Kidney tubule cell (primary cell): ENCODE data around the gene EXOC4.
A peak's percentile ranks its signal among the peaks of the same experiment; 100 is the strongest.

Experiments used
- DNase-seq: peaks from one replicate; pipeline ENCODE4 v3.0.0-alpha.2; 2018; ENCODE audit warnings: low spot score

The EXOC4 gene

DNA sequence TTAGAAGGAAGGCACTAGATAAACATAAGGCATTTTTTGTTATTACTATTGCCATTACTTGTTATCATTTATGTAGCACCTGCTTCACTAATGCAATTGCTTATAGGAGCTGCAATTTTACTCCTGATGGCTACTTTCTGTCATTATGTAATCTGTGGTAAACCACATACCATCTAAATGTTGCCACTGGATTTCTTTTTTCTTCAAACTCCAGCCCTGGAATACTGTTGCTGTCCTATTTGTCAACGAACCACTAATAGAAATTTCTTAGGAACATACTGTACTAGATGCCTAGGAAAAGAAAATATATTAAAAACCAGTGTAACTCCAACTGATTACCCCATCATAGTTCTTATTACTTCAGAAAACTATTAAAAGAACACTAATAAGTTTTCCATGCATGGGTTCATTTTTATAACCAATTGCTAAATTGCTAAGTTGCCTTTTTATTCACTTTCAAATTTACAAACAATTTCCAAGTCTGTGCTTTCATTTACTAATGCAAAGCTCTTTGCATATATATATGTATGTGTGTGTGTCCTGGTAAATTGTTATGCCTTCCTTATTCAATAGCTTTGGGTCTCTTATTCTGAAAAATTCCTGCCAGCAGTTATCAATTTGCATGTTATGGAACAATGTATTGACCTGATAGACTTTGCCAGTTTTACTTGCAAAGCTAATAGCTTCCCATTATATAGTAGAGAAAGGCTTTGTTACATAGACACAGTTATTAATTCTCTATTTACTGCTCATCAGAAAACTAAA lies 287.4 kb downstream of the EXOC4 start:
- no peak for DNase-seq

DNA sequence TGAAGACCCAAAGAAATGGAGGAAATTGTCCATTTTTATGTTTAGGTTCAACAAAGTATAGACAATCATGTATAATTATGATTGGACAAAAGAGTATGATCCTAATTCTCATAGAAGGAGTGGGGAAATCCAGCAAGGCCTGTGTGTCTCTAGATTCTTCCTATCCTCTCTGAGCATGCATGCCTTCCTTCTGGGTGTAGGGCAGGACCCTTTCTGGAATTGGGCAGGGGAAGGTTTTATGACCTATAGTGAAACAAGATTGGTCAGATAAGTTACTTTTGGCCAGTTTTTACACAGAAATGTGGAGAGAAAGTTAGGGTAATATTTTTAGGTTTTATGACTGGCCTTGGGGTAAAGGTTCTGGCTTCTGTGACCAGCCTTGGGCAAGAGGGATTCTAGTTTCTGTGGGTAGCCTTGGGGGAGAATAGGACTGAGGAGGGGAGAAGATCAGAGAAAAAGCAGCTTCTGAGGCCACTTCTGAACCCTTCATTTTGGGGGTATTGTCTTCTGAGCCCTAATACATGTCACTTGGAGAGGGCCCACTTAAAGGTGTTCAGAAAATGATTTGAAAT lies 289.4 kb downstream of the EXOC4 start:
- no peak for DNase-seq

DNA sequence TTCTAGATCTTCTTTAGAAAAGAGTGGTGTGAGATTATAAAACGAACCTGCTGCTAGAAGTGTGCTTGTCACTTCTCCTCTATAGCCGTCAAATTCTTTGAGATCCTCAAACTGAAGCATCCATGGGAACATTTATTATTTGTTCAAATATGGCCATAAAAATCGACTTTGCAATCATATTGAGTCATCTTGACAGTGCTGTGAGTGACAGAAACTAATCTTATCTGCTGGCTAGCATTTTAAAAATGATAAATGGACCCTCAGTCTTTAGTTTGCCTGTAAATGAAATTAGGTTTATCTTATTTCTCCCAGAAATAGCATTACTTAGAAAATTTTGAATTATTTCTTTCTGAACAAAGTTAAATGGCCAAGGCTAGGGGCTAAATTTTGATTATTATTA lies 290.8 kb downstream of the EXOC4 start:
- no peak for DNase-seq

DNA sequence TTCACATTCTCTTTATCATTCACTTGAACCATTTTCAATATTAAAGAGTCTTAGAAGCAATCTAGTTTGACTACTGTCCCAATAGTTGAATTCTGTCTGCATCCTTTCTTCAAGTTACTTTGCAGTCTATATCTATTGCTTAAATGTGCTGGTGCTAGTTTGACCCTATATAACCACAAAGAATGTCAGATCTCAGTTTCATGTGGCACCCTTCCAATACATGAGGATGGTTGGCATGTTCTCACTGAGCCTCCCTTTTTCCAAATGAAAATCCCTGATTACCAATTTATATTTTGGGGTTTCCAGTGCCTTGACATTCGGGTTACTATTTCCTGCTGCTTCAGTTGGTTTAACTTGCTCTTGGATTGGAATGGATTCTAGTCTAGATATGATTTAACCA lies 292.7 kb downstream of the EXOC4 start:
- no peak for DNase-seq

DNA sequence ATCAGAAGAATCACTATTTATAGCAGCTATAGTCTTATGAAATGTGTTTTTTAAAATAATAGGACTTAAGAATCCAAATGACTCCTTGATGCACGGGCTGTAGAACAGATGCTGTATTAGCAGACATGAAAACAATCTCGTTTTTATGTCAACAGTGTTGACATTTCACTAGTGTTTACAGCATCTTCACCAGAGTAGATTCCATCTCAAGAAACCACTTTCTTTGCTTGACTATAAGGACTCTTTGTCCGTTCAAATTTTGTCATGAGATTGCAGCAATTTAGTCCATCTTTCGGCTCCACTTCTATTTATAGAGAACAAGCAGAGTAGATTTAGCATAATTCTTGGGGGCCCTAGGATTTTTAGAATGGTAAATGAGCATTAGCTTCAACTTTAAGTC lies 295.1 kb downstream of the EXOC4 start:
- no peak for DNase-seq

DNA sequence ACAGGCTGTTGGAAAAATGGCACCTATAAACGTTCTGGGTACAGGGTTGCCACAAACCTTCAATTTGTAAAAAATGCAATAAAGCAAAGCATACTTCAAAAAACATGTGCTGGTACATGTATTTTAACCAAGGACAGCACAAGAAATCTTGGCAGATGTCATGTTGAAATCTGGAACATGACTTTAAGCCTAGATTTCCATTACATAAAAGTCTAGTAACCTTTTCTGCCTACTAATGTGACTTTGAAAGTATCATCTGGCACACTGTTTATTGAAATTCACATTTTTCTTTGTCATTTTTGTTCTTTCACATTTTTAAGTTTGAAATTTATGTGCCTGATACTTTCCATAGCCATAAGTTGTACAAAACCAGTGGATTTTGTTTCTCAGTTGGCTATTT lies 296.8 kb downstream of the EXOC4 start:
- no peak for DNase-seq

DNA sequence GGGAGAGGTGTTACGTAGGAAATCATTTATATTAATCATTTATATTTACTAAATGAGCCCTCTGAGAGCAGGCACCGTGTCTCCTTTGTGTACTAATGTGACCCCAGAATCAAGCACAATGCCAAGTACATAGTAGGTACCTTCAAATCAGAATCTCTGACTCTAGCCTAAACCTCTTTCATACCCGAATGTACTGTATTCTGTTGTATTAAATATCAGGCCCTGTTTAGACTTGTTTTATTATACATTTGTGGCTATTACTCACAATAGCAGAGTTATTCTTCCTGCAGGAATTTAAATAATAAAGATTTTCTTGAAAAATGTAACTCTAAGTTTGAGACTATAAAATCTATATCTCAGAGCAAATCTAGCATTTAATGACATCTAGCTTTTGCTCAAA lies 297.3 kb downstream of the EXOC4 start:
- DNase-seq: no peak

DNA sequence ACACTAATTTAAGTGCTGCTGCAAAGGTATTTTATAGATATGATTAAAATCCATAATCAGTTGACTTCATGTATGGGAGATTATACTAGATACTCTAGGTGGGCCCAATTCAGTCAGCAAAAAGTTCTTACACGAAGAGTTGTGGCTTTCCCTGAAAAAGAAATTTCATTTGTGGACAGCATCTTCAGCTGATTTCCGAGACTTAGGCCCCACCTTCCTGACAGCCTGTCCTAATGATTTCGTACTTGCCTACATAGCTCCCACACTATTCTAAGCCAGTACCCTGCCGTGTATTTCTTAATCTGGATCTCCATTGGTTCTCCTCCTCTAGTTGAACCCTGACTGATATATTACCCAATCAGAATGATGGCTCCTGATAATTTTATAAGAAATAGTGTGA lies 297.9 kb downstream of the EXOC4 start:
- DNase-seq: no peak

DNA sequence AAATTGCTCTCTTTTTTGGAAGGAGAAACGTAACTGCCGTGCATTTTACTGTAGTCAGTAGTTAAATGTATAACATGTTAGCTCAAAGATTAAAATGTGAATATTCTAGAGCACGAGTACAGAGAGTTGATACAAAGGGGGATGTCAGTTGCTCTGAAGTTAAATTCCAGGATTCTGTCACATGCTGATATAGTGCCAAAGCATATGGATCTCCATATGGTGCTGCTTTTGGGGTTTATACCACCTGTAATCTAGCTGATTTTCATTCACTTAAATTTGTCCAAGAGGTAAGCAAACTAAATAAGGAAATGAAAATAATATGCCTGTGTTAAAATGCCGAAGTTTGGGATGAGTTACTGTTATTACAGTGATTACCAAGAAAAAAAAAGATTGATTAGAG lies 298.6 kb downstream of the EXOC4 start:
- DNase-seq: no peak

DNA sequence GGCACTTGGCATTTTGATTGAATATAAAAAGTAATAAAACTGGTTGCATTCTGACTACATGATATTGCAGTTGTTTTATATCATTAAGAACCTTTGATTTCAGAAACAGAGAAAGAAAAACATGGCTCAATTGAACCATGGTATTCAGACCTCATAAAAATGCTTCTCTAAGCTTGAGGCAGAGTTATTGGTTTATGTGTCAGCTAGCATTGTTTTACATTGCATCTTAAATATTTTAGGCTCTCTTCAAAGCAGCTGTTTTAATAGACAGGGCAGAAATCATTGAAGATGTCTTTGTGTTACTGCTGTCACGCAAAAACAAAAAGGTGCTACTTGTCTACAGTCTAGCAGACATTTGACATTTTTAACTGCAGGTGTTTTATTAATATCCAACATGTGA lies 299.2 kb downstream of the EXOC4 start:
- DNase-seq: no peak

DNA sequence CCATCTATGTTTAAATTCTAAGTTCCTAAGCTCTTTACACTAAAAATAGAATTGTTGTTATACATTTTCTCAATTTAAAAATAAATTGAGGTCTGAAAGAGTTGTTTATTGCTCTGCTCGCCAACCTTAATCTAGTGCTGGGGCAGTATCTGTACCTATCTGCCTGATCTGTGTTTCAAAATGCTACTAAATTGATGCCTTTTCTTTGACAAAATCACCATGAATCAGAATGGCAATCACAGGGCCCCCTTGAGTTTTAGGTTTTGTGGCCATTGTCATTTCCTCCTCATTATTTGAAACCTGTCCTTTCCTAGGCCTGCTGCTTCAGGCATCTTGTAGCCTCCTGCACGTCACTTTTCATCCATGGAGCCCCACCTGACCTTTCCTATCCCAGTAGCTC lies 301.5 kb downstream of the EXOC4 start:
- no peak for DNase-seq

DNA sequence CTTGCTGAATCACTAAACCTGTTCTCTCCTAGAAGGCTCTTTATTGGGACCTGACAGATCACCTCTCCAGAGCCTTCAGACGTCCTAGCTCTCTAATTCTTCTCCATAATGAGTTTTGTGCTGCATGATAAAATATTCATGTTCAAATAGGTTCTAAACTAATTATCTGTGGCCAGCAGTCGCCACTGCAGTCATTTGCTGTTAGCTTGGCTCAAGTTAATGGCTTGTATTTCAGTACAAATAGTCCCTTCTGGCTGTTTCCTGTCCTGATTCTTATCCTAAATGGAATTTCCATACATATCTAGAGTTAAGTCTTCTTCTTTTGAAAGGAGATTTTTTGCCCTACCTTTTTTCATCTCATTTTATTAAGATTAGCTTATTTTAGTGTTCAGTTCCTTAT lies 303.2 kb downstream of the EXOC4 start:
- DNase-seq: no peak

DNA sequence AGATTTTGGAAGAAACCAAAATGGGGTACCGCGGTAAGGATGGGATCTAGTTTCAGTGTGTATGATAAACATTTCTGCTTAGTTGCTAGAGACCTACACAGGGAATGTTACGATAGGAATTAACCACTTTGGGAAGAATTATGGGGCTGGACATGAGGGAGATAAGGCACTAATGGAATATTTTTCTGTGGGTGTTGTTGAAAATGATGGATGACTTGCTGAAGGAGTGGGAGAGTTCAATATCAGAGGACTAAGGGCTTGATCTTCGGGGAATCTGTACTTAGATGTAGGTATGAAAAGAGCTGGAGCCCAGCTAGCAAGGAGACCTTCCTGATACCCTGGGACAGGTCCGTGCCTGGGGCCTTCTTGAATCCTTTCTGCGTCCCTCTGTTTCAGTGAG lies 303.7 kb downstream of the EXOC4 start:
- DNase-seq: no peak

DNA sequence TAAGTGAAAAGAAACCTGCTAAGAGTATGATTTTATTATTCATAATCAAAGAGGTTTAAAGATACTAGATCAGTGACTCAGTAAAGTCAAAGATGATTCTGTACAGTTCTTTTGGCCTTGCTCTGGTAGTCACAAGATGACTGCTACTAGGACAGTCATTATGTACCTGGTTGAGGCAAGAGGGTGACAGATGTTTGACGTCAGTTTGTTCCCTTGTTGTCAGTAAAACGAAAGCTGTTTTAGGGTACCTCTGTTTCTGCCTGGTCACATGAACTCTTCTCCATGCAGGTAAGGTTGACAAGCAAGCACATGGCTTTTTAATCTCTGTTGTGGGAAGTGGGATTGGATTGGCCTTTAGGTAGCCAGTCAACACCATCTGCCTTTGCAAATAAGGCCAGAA lies 308.0 kb downstream of the EXOC4 start:
- no peak for DNase-seq

DNA sequence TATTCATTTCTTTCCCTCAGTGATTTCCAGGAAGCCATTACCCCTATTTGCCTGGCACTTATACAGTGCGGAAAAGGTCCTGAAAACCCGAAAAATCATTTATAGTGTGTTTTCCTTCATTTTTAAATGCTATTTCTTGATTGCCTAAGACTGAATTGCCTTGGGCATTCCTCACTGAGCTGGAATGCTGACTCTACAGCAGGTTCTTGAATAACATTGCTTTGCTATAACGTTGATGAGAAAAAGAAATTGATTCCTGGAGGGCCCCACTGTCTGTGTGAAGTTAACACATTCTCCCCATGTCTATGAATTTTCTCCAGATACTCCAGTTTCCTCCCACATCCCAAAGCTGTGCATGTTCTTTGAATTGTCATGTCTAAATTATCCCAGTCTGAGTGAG lies 308.5 kb downstream of the EXOC4 start:
- no peak for DNase-seq

DNA sequence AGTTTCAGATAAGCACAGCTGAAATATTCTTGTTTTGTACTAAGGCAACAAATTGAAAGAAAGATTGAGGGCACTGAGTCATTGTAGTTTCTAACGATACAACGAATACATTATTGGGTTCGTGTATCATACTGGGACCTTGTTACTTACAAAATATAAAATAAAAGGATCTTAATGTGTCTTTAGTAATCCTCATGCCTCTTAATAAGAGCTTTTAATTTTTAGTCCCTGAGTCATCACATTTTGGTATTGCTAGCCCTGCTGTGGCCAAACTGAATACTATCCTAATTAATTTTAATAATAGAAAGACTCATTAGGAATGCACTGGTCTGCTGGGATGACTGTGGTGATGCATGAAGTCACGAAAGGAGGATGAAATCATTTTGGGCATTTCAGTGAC lies 309.7 kb downstream of the EXOC4 start:
- no peak for DNase-seq

DNA sequence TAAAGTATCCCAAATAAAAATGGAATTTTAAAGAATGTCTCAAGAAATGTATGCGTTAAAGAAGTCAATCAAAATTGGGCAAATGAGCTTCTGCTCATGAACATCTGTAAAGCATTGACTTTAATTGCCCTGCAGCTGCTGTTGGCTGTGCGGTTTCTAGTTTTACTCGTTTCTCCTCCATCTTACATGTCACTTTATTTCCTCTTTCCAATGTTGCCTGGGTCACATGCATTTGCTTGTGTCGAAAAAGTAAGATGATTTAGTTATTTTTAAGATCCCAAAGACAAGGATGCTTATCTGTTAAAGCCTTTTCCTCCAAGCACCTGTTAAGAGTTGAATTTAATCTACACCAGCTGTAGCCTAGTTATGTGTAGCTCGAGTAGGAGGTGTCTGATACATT lies 310.4 kb downstream of the EXOC4 start:
- DNase-seq: no peak

DNA sequence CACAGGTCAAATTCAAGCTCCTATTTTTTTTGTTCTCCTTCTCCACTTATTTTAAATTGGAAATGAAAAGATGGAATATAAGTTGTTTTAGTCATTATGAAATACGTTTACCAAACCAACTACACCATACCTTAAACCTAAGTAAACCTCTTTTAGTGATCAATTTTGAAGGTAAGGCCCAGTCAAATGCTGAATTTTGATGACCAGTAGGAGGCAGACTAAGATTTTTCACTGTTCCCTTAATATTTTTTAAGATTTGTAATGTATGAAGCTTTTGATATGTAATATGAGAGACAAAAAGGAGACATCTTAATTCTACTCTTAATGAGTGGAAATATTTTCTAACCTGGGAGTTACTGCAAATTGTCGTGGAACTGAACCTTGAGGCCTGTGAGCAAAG lies 311.6 kb downstream of the EXOC4 start:
- no peak for DNase-seq

DNA sequence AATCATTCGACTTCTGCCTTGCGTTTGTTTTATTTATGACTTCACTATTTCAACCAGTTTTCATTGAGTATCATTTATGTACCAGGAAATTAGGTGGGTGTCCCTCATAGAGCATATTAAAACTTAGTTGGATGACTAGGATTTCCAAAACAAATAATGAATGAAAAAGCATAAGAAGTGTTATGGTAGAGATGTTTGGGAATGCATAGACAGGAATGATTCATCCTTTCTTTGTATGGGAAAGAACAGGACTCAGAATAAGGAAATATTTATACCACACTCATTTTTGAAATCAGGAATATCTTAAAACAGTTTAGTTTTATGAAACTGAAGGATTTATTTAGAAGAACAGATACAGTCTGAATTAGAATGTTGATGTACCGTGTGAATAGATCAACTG lies 315.7 kb downstream of the EXOC4 start:
- DNase-seq: no peak

DNA sequence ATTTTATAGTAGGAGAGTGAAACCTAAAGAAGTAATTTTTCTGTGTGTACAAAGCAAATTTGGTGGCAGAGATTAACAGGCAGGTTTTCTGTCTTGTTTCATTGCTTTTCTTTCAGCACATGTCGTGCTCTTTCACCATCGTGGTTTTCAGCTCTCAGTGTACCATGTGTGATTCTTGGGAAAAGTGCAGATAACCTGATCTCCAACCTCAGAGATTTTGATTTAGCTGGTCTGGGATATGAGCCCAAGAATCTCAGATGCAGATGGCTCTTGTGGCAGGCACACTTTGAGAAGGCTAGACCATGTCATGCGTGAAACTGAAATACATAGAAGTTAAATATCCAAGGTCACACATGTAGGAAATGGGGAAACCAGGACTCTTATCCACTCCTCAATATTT lies 317.4 kb downstream of the EXOC4 start:
- DNase-seq: no peak

DNA sequence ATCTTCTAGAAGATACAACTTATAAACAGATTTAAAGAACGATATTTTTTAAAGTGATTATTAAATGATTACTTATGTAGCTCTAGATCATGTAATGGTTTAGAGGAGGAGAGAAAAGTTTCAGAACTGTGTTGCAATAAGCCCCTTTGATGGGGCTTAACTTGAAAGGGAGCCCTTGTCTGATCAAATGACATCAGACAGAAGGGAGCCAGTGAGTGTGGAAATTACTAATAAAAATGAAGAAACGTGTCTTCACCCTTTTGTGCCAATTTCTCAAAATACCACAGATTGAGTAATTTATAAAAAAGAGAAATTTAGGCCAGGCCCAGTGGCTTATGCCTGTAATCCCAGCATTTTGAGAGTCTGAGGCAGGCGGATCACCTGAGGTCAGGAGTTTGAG lies 318.2 kb downstream of the EXOC4 start:
- no peak for DNase-seq

DNA sequence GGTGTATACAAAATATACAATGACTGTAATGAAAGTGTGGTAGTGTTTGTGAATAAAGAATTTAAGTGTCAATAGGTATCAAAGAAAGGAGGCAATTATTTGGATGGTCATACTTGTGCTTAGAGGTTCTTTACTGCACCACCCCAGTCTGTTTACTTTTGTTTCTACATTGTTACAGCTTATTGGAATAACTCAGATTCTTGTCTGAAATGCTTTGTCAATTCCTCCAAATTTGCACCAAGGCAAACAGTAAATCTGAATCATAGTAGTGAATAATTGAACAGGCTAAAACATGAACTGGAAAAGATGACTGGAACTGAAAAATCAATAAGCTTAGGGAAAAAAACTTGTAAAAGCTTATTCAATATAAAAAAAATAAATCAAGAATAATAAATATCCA lies 319.2 kb downstream of the EXOC4 start:
- DNase-seq: peak; percentile 15

DNA sequence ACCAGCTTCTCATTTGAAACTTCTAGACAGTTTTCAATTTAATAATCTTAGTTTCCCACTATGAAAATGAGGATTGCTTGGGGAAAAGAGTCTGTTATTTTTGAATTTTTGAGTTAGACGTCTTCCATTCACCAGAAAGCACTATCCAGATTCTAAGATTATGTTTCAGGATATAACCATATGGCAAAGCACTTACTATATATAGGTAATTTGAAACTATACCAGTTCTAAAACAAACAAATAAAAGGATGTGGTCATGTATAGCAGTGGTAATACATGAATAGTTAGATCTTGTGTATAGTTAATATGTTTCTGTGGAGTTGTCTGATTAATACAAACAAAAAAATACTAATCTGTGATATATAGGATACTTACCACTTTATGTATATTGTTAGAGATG lies 320.0 kb downstream of the EXOC4 start:
- DNase-seq: no peak

DNA sequence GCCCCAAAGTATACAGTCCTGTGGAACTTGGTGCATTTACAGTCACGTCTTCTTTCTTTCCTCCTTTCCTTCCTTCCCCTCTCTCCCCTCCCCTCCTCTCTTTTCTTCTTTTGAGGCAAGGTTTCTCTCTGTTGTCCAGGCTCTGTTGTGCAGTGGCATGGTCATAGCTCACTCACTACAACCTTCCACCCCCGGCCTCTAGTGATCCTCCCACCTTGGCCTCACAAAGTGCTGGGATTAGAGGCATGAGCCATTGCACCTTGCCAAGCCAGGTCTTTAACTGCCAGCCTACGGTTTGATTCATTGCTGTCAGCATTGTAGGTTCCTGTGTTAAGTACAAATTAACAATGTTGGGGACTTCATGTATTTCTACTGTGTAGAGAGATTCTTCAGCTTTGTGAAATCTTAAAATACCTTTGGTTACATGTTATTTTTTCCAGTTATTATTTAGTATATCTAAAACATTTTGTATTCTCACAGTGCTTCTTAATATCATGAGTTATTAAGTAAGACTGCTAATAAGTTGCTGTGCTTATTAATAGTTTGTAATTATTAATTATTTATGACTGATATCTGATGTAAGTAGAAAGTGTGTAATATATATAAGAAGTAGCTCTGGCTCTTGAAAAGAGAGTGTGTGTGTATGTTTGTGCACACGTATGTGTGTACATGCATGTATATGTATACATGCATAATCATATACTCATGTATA lies 320.8 kb downstream of the EXOC4 start:
- DNase-seq: no peak
